Measurements from ENCODE around the gene AFTPH. TPM values are rescaled to one million over a fixed set of nuclear protein-coding genes. Genes with fewer than 3 reads are reported as not detected.

Gene AFTPH, protein sequence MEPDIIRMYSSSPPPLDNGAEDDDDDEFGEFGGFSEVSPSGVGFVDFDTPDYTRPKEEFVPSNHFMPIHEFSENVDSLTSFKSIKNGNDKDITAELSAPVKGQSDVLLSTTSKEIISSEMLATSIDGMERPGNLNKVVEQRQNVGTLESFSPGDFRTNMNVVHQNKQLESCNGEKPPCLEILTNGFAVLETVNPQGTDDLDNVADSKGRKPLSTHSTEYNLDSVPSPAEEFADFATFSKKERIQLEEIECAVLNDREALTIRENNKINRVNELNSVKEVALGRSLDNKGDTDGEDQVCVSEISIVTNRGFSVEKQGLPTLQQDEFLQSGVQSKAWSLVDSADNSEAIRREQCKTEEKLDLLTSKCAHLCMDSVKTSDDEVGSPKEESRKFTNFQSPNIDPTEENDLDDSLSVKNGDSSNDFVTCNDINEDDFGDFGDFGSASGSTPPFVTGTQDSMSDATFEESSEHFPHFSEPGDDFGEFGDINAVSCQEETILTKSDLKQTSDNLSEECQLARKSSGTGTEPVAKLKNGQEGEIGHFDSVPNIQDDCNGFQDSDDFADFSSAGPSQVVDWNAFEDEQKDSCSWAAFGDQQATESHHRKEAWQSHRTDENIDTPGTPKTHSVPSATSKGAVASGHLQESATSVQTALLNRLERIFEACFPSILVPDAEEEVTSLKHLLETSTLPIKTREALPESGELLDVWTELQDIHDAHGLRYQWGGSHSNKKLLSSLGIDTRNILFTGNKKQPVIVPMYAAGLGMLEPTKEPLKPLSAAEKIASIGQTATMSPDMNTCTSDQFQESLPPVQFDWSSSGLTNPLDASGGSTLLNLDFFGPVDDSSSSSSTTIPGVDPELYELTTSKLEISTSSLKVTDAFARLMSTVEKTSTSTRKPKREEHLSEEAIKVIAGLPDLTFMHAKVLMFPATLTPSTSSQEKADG
- 7.4 and 9.8 TPM in 2 replicates for polyA plus RNA-seq (2012; rRNA removed)
- polyA plus RNA-seq (2012; cell fraction: cytosol; rRNA removed): 10.4 and 11.0 TPM in 2 replicates
- 3.9 and 8.2 TPM in 2 replicates for polyA plus RNA-seq (2012; cell fraction: nucleus; rRNA removed)

- peak within 1 kb of the TSS; percentile 71 to 92 for H3K27ac ChIP-seq (ENCODE audit: low read depth in 2 of 2, low read length in 1 of 2)
- WGBS (ENCODE audit: low lambda C conversion rate): 2% methylated on average over 51 of the region's 67 CpGs
- CTCF ChIA-PET: interaction anchor here (0.6 to 3.7 kb wide), 37 partner anchors 9 to 474 kb away, joined by 3 to 33 read pairs (median 4); partner anchors contain the start of gene SERTAD2
- TF ChIP-seq GATA2 (CRISPR knock-in tag; IDR thresholded peaks at IDR 0.05): no peak
- TF ChIP-seq GABPA (IDR thresholded peaks at IDR 0.05; ENCODE audit: low read depth): peak; percentile 84
- TF ChIP-seq TCF12 (IDR thresholded peaks at IDR 0.05): no peak
- TF ChIP-seq RXRA (IDR thresholded peaks at IDR 0.05; ENCODE audit: borderline replicate concordance, low read depth): no peak
- TF ChIP-seq MEF2A (IDR thresholded peaks at IDR 0.05; ENCODE audit: borderline replicate concordance, low read depth): no peak
- peak; percentile 46; the same call in 1 of the 2 replicates for TF ChIP-seq MAX (IDR thresholded peaks at IDR 0.05; ENCODE audit: low read depth)
- TF ChIP-seq RAD21 (IDR thresholded peaks at IDR 0.05; ENCODE audit: low read length): no peak
- peak; percentile 97 for TF ChIP-seq YY1 (IDR thresholded peaks at IDR 0.05; ENCODE audit: low read depth)
- no peak for TF ChIP-seq FOXM1 (IDR thresholded peaks at IDR 0.05; ENCODE audit: low read depth)
- TF ChIP-seq, protein P1, sequence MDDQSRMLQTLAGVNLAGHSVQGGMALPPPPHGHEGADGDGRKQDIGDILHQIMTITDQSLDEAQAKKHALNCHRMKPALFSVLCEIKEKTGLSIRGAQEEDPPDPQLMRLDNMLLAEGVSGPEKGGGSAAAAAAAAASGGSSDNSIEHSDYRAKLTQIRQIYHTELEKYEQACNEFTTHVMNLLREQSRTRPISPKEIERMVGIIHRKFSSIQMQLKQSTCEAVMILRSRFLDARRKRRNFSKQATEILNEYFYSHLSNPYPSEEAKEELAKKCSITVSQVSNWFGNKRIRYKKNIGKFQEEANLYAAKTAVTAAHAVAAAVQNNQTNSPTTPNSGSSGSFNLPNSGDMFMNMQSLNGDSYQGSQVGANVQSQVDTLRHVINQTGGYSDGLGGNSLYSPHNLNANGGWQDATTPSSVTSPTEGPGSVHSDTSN (IDR thresholded peaks at IDR 0.05): peak; percentile 31; the same call in 1 of the 2 replicates
- TF ChIP-seq NRF1 (IDR thresholded peaks at IDR 0.05; ENCODE audit: low read depth, low read length): peak; percentile 87
- TF ChIP-seq TAF1 (IDR thresholded peaks at IDR 0.05; ENCODE audit: borderline replicate concordance, low read depth, low read length): peak; percentile 64; the same call in 1 of the 2 replicates
- TF ChIP-seq FOSL2 (IDR thresholded peaks at IDR 0.05; ENCODE audit: borderline replicate concordance, low read depth): no peak
- peak; percentile 2; the same call in 1 of the 2 replicates for TF ChIP-seq SIN3A (IDR thresholded peaks at IDR 0.05; ENCODE audit: borderline replicate concordance, low read depth, low read length)
- no peak for TF ChIP-seq RCOR1 (IDR thresholded peaks at IDR 0.05; ENCODE audit: low read length)
- peak; percentile 57; the same call in 1 of the 2 replicates for TF ChIP-seq MXI1 (IDR thresholded peaks at IDR 0.05; ENCODE audit: low read depth, low read length)
- no peak; the same call in 1 of the 2 replicates for TF ChIP-seq NFIC (IDR thresholded peaks at IDR 0.05; ENCODE audit: borderline replicate concordance)
- TF ChIP-seq JUND (IDR thresholded peaks at IDR 0.05): no peak
- 0 out of 4 replicates have a peak, but pooled peaks of 1 of the 2 experiments have one; percentile 7 for TF ChIP-seq EP300 (IDR thresholded peaks at IDR 0.05; ENCODE audit: borderline replicate concordance in 1 of 2, low read depth in 1 of 2, low read length in 1 of 2)
- no peak for TF ChIP-seq CTCF (IDR thresholded peaks at IDR 0.05)
- TF ChIP-seq ELF1 (IDR thresholded peaks at IDR 0.05): peak; percentile 72
- TF ChIP-seq CHD2 (IDR thresholded peaks at IDR 0.05; ENCODE audit: low read length, partially characterized antibody): peak; percentile 84
These were observed at the start of gene AFTPH for GRCh38 chr2:64523666-64524603. Gene AFTPH, plus strand, starts transcription at chr2:64524328. Its CDS starts 27,147 bp downstream, at chr2:64551475.

More at GRCh38 chr2:64523666-64524603, at the start of gene AFTPH:
- H3K9me2 ChIP-seq: no peaks in the 10 kb centered on the region
- H3K4me2 ChIP-seq: peak within 1 kb of the TSS; percentile 99
- H3K9me3 ChIP-seq: no peaks in the 10 kb centered on the region
- H3K27me3 ChIP-seq (ENCODE audit: insufficient read depth): peaks cover 9% of the 10 kb centered on the region; the same call in 1 of the 2 replicates
- peaks cover 0 to 6% of the 10 kb centered on the region in 2 experiments; a peak in 2 of 4 replicates for H3K4me1 ChIP-seq (ENCODE audit: control insufficient read depth in 1 of 2, insufficient read depth in 2 of 2, low read depth in 1 of 2, low read length in 1 of 2)
- H3F3A ChIP-seq (replicated peaks; ENCODE audit: insufficient read depth): peaks cover 3% of the 10 kb centered on the region
- peaks cover 0 to 3% of the 10 kb centered on the region in 2 experiments for H3K36me3 ChIP-seq (replicated peaks in 1 of 2; ENCODE audit: control insufficient read depth in 1 of 2, insufficient read depth in 2 of 2, low read length in 1 of 2)
- H4K20me1 ChIP-seq (ENCODE audit: insufficient read depth): peaks cover 11% of the 10 kb centered on the region; the same call in 1 of the 2 replicates
- peaks cover 45% of the 10 kb centered on the region for H3K79me2 ChIP-seq (ENCODE audit: insufficient read depth)
- DNase-seq: peak; percentile 99
- H2AFZ ChIP-seq (ENCODE audit: low read depth): peak within 1 kb of the TSS; percentile 99
- H3K4me3 ChIP-seq (ENCODE audit: low read depth in 2 of 2, low read length in 1 of 2): peak within 1 kb of the TSS; percentile 88 to 94
- POLR2A ChIA-PET: interaction anchor here (0.6 to 2.1 kb wide), 3 partner anchors 8 to 325 kb away, joined by 3 to 10 read pairs (median 3); partner anchors contain the start of gene SERTAD2
- H3K9ac ChIP-seq: peak within 1 kb of the TSS; percentile 82
